ENCODE measurements around the gene CHAT. TPM values are rescaled to one million over a fixed set of nuclear protein-coding genes. Genes with fewer than 3 reads are reported as not detected.

The CHAT gene
- total RNA-seq, result not detected
- long read RNA-seq, result 0 reads

- TF ChIP-seq CTCF (IDR thresholded peaks at IDR 0.05; ENCODE audit: borderline replicate concordance), result no peak
These were observed at the start of gene CHAT for GRCh38 chr10:49613882-49614241. Gene CHAT, plus strand, starts transcription at chr10:49614037. Its CDS starts 153 bp downstream, at chr10:49614190.

GRCh38 chr10:49564461-49565009 lies 49.3 kb upstream of the CHAT start:
- no peak for DNase-seq
- intact Hi-C loops (cut with micrococcal nuclease), result no loop called here

More at GRCh38 chr10:49613882-49614241, at the start of gene CHAT:
- intact Hi-C loops (cut with micrococcal nuclease), result no loop called here
- no peaks in the 10 kb centered on the region for H3K36me3 ChIP-seq
- no peaks in the 10 kb centered on the region for H3K9me3 ChIP-seq (replicated peaks)
- peaks cover 31% of the 10 kb centered on the region for H3K4me1 ChIP-seq
- no peak within 1 kb of the TSS for H3K27ac ChIP-seq (replicated peaks)
- no peak for DNase-seq
- H3K27me3 ChIP-seq (ENCODE audit: low read depth), result peaks cover 100% of the 10 kb centered on the region
- no peak within 1 kb of the TSS for H3K4me3 ChIP-seq

GRCh38 chr10:49567810-49568209 lies 46.0 kb upstream of the CHAT start:
- no peak for TF ChIP-seq CTCF (IDR thresholded peaks at IDR 0.05; ENCODE audit: borderline replicate concordance)
- no peak for DNase-seq

More at GRCh38 chr10:49564461-49565009, 49.3 kb upstream of the CHAT start:
- H3K27me3 ChIP-seq (ENCODE audit: low read depth), result peaks cover 28% of the 10 kb centered on the region
- H3K27ac ChIP-seq (replicated peaks), result no peak overlapping the region
- no peak for TF ChIP-seq CTCF (IDR thresholded peaks at IDR 0.05; ENCODE audit: borderline replicate concordance)
- peaks cover 10% of the 10 kb centered on the region for H3K9me3 ChIP-seq (replicated peaks)
- peaks cover 8% of the 10 kb centered on the region for H3K4me1 ChIP-seq
- H3K4me3 ChIP-seq, result no peak overlapping the region
- no peaks in the 10 kb centered on the region for H3K36me3 ChIP-seq

GRCh38 chr10:49568235-49568634 lies 45.6 kb upstream of the CHAT start:
- H3K27me3 ChIP-seq (ENCODE audit: low read depth), result peaks cover 12% of the 10 kb centered on the region
- H3K27ac ChIP-seq (replicated peaks), result no peak overlapping the region
- H3K4me3 ChIP-seq, result no peak overlapping the region
- no peak for DNase-seq
- intact Hi-C loops (cut with micrococcal nuclease), result no loop called here
- peaks cover 10% of the 10 kb centered on the region for H3K9me3 ChIP-seq (replicated peaks)
- peaks cover 8% of the 10 kb centered on the region for H3K4me1 ChIP-seq
- H3K36me3 ChIP-seq, result no peaks in the 10 kb centered on the region
- TF ChIP-seq CTCF (IDR thresholded peaks at IDR 0.05; ENCODE audit: borderline replicate concordance), result no peak

More at GRCh38 chr10:49567810-49568209, 46.0 kb upstream of the CHAT start:
- H3K9me3 ChIP-seq (replicated peaks), result peaks cover 10% of the 10 kb centered on the region
- no peak overlapping the region for H3K27ac ChIP-seq (replicated peaks)
- H3K4me3 ChIP-seq, result no peak overlapping the region
- intact Hi-C loops (cut with micrococcal nuclease), result no loop called here
- peaks cover 14% of the 10 kb centered on the region for H3K27me3 ChIP-seq (ENCODE audit: low read depth)
- H3K4me1 ChIP-seq, result peaks cover 8% of the 10 kb centered on the region
- H3K36me3 ChIP-seq, result no peaks in the 10 kb centered on the region

GRCh38 chr10:49569031-49569631 lies 44.7 kb upstream of the CHAT start:
- intact Hi-C loops (cut with micrococcal nuclease), result no loop called here
- peaks cover 10% of the 10 kb centered on the region for H3K9me3 ChIP-seq (replicated peaks)
- H3K27me3 ChIP-seq (ENCODE audit: low read depth), result peaks cover 16% of the 10 kb centered on the region
- peaks cover 8% of the 10 kb centered on the region for H3K4me1 ChIP-seq
- no peak overlapping the region for H3K27ac ChIP-seq (replicated peaks)
- no peak for DNase-seq
- TF ChIP-seq CTCF (IDR thresholded peaks at IDR 0.05; ENCODE audit: borderline replicate concordance), result no peak
- no peaks in the 10 kb centered on the region for H3K36me3 ChIP-seq
- no peak overlapping the region for H3K4me3 ChIP-seq

Data from left ventricle myocardium inferior (tissue), 1 donor.